Activated CD8-positive, alpha-beta memory T cell treated with anti-CD3 and anti-CD28 coated beads, Interleukin-2, amount 50 U/mL, for 1 hour (primary cell): ENCODE results near the gene TNNT2.

Experiments
- DNase-seq: peaks from one replicate; pipeline ENCODE4 v3.0.0-alpha.2; 2020; ENCODE audit errors: extremely low read depth

Gene TNNT2

GRCh38 chr1:201334325-201335173, 42.9 kb downstream of the TNNT2 start:
- no peak for DNase-seq

DNA sequence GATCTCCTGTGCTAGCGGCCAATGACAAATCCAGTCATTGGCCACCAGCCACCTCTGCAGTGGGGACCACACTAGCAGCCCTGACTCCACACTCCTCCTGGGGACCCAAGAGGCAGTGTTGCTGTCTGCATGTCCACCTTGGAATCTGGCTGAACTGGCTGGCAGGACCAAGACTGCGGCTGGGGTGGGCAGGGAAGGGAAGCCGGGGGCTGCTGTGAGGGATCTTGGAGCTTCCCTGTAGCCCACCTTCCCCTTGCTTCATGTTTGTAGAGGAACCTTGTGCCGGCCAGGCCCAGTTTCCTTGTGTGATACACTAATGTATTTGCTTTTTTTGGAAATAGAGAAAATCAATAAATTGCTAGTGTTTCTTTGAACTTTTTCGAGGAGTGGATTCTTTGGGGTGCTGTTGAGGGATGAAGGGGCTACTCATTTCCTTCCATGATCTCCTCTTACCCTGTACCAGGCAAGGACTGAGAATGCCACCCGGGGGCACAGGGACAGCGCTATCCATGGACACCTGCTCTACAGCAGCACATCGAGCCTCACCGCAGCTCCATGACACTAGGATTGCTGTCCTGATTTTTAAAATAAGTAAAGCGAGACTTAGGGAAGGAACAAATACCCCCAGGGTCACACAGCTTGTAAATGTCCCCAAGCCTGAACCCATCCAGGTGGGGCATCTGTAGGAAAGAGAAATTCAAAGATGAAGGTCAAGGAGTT, 44.7 kb downstream of the TNNT2 start:
- DNase-seq: no peak

DNA sequence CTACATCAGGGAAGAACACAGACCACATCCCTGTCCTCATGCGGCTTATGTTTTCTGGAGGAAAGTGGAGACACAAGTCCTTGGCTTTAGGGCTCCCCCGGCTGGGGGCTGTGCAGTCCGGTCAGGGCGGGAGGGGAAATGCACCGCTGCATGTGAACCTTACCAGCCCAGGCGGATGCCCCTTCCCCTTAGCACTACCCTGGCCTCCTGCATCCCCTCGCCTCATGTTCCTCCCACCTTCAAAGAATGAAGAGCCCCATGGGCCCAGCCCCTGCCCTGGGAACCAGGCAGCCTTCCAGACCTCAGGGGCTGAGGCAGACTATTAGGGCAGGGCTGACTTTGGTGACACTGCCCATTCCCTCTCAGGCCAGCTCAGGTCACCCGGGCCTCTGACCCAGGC, 45.5 kb downstream of the TNNT2 start:
- no peak for DNase-seq

DNA sequence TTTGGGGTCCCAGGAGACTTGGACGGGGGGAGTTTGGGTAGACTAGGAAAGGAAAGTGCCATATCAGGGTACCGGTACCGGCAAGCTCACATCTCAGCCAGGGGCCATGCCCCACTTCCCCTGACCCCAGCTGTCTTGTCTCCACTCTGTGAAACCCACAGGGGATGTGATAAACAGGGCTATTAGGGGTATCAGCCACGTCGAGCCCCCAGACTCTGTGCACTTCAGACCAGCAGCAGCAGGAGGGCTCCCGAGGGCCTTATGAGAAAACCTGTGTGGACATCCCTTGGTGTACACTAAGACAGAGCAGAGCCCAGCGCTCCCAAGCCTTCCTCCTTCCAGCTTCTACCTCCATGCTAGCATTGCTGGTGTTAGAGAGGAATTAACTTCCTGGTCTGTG, 46.3 kb downstream of the TNNT2 start:
- no peak for DNase-seq

DNA sequence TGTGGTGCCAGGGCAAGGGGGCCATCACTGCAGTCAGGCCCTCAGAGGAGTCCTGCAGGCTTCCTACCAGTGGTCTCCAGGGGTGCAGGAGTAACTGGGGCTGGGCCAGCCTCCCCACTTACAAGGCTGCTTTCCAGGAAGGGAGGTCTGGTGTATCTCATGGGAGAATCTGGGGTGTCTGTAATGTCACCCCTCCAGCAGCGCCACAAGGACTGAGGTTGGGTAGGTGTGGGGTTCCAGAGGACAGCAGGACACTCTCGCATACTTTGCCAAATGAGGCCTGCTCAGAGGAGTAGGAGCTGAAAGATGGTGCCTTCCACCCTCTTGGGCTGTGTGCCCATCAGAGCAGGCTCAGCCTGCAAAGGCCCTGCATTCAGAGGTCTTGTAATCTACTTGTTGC, 46.9 kb downstream of the TNNT2 start:
- DNase-seq: no peak

- no peak for DNase-seq
Measured at GRCh38 chr1:201329801-201330200, 47.7 kb downstream of the TNNT2 start.

DNA sequence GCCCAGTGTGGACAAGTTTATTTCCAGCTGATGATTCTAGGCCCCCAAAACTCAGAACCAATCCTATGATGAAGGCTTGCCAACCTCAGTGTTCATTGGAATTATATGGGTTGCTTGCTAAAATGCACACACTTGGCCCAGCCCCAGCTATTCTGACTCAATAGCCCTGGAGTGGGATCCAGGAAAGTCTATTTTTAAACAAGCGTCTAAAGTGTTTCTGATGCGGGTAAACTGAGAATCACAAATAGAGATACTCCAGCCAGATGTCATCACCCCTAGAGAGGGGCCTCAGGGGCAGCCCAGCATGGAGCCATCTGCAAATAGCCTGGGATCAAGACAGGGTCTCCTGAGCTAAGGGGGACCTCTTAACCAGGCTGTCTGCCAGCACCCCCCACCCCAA, 48.2 kb downstream of the TNNT2 start:
- no peak for DNase-seq

- no peak for DNase-seq
Measured at GRCh38 chr1:201328576-201328975, 48.9 kb downstream of the TNNT2 start.

- no peak for DNase-seq
Measured at GRCh38 chr1:201327687-201328240, 49.7 kb downstream of the TNNT2 start.

DNA sequence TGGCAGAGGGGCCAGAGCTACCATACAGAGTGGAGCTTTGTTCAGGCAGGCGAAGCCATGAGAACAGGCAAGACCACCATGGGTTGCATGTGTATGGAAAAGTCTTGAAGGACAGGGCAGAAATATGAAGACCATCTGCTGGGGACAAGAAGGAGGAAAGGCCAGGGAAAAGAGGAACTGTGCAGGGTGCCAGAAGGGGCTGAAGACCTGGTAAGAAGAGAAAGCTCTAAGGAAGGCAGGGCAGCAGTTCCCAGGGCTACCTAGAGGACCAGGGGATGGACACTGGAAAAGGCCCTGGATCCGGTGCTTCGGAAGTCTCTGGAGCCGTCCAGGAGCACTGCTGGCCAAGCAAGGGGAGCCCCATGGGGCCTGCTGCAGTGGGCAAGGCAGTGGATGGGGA, 50.8 kb downstream of the TNNT2 start:
- no peak for DNase-seq

- DNase-seq: no peak
Measured at GRCh38 chr1:201325678-201326060, 51.8 kb downstream of the TNNT2 start.

- no peak for DNase-seq
Measured at GRCh38 chr1:201324821-201325677, 52.4 kb downstream of the TNNT2 start.

DNA sequence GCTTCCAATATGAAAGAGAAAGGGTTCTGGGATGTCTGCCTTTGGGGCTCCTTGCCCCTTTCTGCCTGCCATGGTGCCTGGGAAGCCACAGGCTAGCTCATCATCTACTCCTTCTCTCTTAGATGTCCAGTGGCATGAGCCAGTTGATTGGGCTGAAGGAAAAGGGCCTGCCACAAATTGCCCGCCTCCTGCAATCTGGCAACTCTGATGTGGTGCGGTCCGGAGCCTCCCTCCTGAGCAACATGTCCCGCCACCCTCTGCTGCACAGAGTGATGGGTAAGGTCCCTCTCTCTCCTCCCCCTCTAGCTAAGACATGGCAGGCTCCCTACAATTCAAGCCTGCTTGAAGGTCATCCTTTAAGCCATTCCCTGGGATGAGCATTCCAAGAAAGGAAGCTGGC, 53.2 kb downstream of the TNNT2 start:
- no peak for DNase-seq

GRCh38 chr1:201322653-201323510, 54.6 kb downstream of the TNNT2 start:
- DNase-seq: no peak

- no peak for DNase-seq
Measured at GRCh38 chr1:201321826-201322390, 55.6 kb downstream of the TNNT2 start.

DNA sequence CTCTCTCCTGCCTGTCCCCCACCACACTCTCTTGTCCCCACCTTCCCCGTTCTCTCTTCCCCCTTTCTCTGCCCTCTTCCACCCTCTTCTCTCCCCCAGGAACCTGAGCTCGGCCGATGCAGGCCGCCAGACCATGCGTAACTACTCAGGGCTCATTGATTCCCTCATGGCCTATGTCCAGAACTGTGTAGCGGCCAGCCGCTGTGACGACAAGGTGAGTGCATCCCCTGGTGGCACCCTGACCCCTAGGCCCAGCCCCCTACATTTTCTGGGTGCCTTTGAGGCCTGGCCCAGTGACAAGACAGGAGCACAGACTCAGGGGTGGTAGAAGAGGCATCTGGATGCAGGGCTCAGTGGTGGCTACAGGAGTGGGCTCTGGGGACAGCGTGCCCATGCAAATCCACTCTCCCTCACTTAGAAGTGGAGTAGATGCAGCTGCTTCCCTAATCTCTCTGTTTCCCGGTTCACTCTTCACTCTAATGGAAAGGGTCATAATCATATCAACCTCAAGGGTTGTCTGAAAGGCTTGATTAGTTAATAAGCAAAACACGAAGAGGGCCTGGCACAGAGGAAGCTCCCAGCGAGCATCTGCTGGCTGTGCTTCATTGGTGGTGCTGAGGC, 57.2 kb downstream of the TNNT2 start:
- no peak for DNase-seq

DNA sequence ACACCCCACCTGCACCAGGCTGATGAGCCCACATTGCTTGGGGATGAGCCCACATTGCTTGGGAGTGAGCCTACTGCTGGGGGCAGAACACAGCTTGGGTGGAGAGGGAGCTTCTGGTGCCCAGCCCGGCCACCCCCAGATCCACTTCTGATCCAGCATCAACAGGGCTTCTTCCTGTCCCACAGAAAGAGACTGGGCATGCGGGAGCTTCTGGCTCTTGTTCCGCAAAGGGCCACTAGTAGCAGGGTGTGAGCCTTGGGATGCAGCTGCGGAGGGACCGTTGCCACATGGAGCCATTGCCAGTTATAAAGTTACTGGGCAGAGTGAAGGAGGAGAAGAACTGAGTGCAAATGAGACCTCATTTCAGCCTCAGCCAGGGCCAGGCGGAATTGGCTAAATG, 57.8 kb downstream of the TNNT2 start:
- DNase-seq: no peak

- no peak for DNase-seq
Measured at GRCh38 chr1:201318504-201319340, 58.8 kb downstream of the TNNT2 start.

DNA sequence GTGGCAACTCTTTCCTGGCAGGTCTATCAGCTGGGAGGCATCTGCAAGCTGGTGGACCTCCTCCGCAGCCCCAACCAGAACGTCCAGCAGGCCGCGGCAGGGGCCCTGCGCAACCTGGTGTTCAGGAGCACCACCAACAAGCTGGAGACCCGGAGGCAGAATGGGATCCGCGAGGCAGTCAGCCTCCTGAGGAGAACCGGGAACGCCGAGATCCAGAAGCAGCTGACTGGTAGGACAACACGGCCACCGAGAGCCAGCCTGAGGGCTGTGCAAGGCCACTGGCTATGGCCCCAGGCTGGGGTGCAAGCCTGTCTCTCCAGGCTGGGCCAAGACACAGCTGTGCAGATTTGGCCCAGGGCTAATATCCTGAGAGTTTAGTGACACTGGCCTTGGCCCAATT, 59.9 kb downstream of the TNNT2 start:
- no peak for DNase-seq
